GM20000 (cell line): ENCODE measurements around the gene PTPN20.

ENCODE experiments used
- DNase-seq: peaks from one replicate; pipeline ENCODE4 v3.0.0; 2012; ENCODE audit warnings: low spot score
- TF ChIP-seq, protein P1 (sequence below): IDR thresholded peaks from 2 replicates; pipeline ENCODE4 v1.5.1; 2012; ENCODE audit warnings: mild to moderate bottlenecking, control low read depth; ENCODE audit errors: extremely low read depth, missing control alignments

PTPN20 gene

DNA sequence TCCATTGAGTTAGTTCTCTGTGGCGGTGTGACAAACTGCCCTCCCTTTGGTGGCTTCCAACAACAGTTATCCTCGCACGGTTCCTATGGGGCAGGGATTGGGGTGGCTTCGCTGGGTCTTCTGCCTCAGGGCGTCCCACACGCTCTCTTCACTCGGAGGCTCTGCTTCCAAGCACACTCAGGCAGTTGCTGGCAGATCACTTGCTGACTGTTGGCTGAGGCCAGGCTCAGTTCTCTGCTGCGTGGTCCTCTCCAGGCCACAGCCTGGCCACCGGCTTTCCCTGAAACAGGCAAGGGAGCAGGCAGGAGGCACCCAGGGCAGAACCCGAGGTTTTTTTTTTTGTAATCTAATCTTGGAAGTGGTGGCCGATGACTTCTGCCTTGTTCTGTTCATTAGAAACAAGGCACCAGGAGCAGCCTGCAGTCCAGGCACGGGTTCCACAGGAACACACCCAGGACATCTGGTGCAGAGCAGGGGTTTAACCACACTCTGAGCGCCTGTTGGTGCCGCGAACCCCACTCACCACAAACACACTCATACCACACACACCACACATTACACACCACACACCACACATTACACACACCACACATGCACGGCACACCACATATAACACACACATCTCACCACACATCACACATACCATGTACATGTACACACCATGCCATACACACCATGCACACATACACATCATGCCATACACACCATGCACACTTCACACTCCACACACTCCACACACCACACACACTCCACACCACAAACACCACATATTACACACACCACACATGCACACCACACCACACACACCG, 112.2 kb downstream of the PTPN20 start:
- TF ChIP-seq, protein P1, sequence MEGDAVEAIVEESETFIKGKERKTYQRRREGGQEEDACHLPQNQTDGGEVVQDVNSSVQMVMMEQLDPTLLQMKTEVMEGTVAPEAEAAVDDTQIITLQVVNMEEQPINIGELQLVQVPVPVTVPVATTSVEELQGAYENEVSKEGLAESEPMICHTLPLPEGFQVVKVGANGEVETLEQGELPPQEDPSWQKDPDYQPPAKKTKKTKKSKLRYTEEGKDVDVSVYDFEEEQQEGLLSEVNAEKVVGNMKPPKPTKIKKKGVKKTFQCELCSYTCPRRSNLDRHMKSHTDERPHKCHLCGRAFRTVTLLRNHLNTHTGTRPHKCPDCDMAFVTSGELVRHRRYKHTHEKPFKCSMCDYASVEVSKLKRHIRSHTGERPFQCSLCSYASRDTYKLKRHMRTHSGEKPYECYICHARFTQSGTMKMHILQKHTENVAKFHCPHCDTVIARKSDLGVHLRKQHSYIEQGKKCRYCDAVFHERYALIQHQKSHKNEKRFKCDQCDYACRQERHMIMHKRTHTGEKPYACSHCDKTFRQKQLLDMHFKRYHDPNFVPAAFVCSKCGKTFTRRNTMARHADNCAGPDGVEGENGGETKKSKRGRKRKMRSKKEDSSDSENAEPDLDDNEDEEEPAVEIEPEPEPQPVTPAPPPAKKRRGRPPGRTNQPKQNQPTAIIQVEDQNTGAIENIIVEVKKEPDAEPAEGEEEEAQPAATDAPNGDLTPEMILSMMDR, result no peak
- no peak for DNase-seq

DNA sequence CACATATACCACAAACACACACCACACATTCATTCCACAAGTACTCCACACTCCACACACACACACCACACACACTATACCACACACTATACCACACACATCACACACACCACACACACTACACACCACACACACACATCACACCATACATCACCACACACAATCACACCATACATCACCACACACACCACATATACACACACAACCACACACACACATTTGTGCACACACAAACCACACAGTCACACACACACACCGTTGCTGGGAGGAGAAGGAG, 112.8 kb downstream of the PTPN20 start:
- no peak for DNase-seq

GRCh38 chr10:47024399-47025252, 113.4 kb downstream of the PTPN20 start:
- TF ChIP-seq, protein P1, result peak; percentile 89
- DNase-seq, result peak; percentile 76

More for the DNA sequence above, 112.8 kb downstream of the PTPN20 start:
- TF ChIP-seq, protein P1, result no peak

GRCh38 chr10:47025253-47025539, 114.0 kb downstream of the PTPN20 start:
- no peak for DNase-seq
- TF ChIP-seq, protein P1, result no peak

DNA sequence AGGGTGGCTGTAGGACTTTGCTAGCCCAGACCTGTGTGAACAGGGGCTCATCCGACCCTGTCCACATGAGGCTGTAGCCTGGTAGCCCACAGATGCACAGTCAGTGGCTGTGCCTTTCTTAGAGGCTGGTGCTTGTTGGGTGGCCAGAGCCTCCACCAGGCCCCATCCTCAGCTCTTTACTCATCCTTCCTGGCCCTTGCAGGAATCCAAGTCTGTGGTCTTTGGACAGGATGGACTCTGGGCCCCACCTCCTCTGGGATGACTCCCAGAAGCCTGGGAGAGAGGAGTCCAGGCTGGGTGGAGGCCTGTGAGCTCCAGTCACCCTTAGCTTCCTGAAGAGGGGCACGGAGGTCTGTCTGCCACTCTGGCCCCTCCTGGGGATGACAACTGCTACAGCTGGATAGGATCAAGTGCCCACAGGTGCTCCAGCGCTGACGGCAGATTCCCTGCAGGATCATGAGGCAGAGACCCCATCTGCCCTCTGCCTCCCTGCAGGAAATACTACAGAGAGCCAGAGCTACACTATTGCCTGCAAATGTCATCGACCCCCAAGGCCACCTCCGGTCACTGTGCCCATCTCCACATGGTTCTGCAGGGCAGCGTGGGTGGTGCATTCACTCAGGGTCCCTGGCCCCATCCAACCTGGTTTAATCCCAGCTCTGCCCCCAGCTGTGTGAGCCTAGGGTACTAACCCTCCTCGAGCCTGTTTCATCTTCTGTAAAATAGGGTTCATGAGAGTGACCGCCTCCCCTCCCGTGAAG, 114.5 kb downstream of the PTPN20 start:
- no peak for DNase-seq
- TF ChIP-seq, protein P1, result no peak

- TF ChIP-seq, protein P1, result no peak
- DNase-seq, result no peak
Measured at GRCh38 chr10:47026301-47027107, 115.3 kb downstream of the PTPN20 start.
